ENCODE results near the gene CDH3.

DNA sequence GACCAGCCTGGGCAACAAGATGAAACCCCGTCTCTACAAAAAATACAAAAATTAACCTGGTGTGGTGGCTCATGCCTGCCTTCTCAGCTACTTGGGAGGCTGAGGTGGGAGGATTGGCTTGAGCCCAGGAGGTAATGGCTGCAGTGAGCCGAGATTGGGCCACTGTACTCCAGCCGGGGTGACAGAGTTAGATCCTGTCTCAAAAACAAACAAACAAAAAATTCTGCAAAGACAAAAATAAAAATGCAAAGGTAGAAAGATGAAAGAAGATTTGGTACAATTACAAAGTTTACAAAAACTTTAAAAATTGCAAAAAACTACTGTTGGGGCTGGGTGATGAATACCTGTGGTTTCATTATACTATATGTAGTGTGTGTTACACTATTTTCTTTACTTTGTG is 86.5 kb downstream of the CDH3 start:
- TF ChIP-seq CTCF (IDR thresholded peaks at IDR 0.05; ENCODE audit: insufficient read depth, low read depth, low read length) (no peak), EZH2 (IDR thresholded peaks at IDR 0.05; ENCODE audit: insufficient read depth, low read length) (no peak)
